H1 (cell line): ENCODE measurements around the gene TYK2. TPM values are rescaled to one million over a fixed set of nuclear protein-coding genes. Genes with fewer than 3 reads are reported as not detected.

Experiments
- CTCF ChIA-PET: fragments of 300-600 bp; sonication (Branson Sonifier 250); formaldehyde crosslinking; loops from one replicate; lab custom pipeline; 2021; ENCODE audit not compliant: partially characterized antibody; lab: Charles Lee
- POLR2A ChIA-PET: fragments of 300-600 bp; sonication (Branson Sonifier 250); formaldehyde crosslinking; loops from one replicate; lab custom pipeline; 2021; ENCODE audit warnings: inconsistent platforms; ENCODE audit not compliant: partially characterized antibody; lab: Charles Lee
- DNase-seq, 2 experiments: peaks; one replicate each; pipeline versions ENCODE4 v3.0.0 to v3.0.0-alpha.2; 2010 to 2022; ENCODE audit warnings: low spot score in 2 of 2, low read depth in 1 of 2, mixed read lengths in 1 of 2
- FAIRE-seq: peaks from 2 replicates; lab custom pipeline; 2011; peaks lifted over from hg19 to GRCh38; lab: Jason Lieb, UNC
- H2AFZ ChIP-seq: 2 replicates; pipeline ENCODE4 v1.8.1; 2012; ENCODE audit warnings: low read length, inconsistent platforms
- H2AK5ac ChIP-seq: 2 replicates; pipeline ENCODE4 v1.6.1; 2013; ENCODE audit warnings: low read depth, low read length
- H2BK120ac ChIP-seq: replicated peaks from 2 replicates; pipeline ENCODE3; 2013; ENCODE audit warnings: low read depth, low read length, inconsistent platforms
- H2BK12ac ChIP-seq: 2 replicates; pipeline ENCODE4 v1.6.1; 2013; ENCODE audit warnings: low read depth, low read length
- H2BK15ac ChIP-seq: 2 replicates; pipeline ENCODE4 v1.6.1; 2013; ENCODE audit warnings: low read length
- H2BK20ac ChIP-seq: 2 replicates; pipeline ENCODE4 v1.6.1; 2013; ENCODE audit warnings: low read length
- H2BK5ac ChIP-seq: 2 replicates; pipeline ENCODE4 v1.6.1; 2013; ENCODE audit warnings: low read depth, low read length
- H3K14ac ChIP-seq: 2 replicates; pipeline ENCODE4 v1.6.1; 2013; ENCODE audit warnings: inconsistent platforms; ENCODE audit not compliant: insufficient read length
- H3K18ac ChIP-seq: 2 replicates; pipeline ENCODE4 v1.6.1; 2013; ENCODE audit warnings: low read length; ENCODE audit errors: extremely low read depth
- H3K23ac ChIP-seq: 2 replicates; pipeline ENCODE4 v1.6.1; 2013; ENCODE audit warnings: inconsistent platforms; ENCODE audit not compliant: insufficient read length
- H3K23me2 ChIP-seq: 2 replicates; pipeline ENCODE4 v1.6.1; 2013; ENCODE audit warnings: low read depth, low read length
- H3K27ac ChIP-seq: 2 replicates; pipeline ENCODE4 v1.6.1; 2011; ENCODE audit warnings: low read depth, low read length, inconsistent platforms
- H3K27me3 ChIP-seq, 4 experiments: replicated peaks in 1 of 4; 1 replicate in 1 of 4; 2 replicates in 3 of 4; pipeline versions ENCODE4 v1.6.1 to v1.8.1; 2011 to 2013; ENCODE audit warnings: low read length in 3 of 4, mild to moderate bottlenecking in 3 of 4, inconsistent platforms in 2 of 4, mixed read lengths in 2 of 4, moderate library complexity in 1 of 4; ENCODE audit not compliant: control insufficient read depth in 3 of 4, insufficient read depth in 3 of 4; ENCODE audit errors: extremely low read depth in 1 of 4
- H3K36me3 ChIP-seq, 4 experiments: 2 replicates each; pipeline versions ENCODE4 v1.6.1 to v1.8.1; 2011 to 2013; ENCODE audit warnings: mild to moderate bottlenecking in 4 of 4, low read length in 3 of 4, moderate library complexity in 2 of 4, control low read depth in 1 of 4, inconsistent platforms in 1 of 4; ENCODE audit not compliant: insufficient read depth in 4 of 4, control insufficient read depth in 2 of 4
- H3K4ac ChIP-seq: replicated peaks from 2 replicates; pipeline ENCODE3; 2013; ENCODE audit warnings: low read length, low read depth, mixed read lengths, inconsistent platforms; ENCODE audit not compliant: insufficient read length
- H3K4me1 ChIP-seq, 4 experiments: replicated peaks in 1 of 4; 1 replicate in 1 of 4; 2 replicates in 3 of 4; pipeline versions ENCODE4 v1.6.1 to v1.8.1; 2011 to 2013; ENCODE audit warnings: low read length in 3 of 4, inconsistent platforms in 2 of 4, mixed read lengths in 1 of 4; ENCODE audit not compliant: insufficient read depth in 4 of 4, control insufficient read depth in 3 of 4
- H3K4me2 ChIP-seq, 2 experiments: 2 replicates each; pipeline versions ENCODE4 v1.6.1 to v1.8.1; 2011 to 2013; ENCODE audit warnings: low read depth in 2 of 2, low read length in 2 of 2, control low read depth in 1 of 2, inconsistent platforms in 1 of 2, mild to moderate bottlenecking in 1 of 2; ENCODE audit not compliant: insufficient read depth in 1 of 2
- H3K4me3 ChIP-seq, 4 experiments: fragments of 200-600, 300-600 bp in 1 of 4; sonication (generic), shearing (Covaris generic), sonication (Bioruptor Twin) in 1 of 4; 2 replicates each; pipeline versions ENCODE4 v1.5.1 to v1.8.1; 2011 to 2016; ENCODE audit warnings: low read length in 4 of 4, low read depth in 3 of 4, control low read depth in 2 of 4, inconsistent platforms in 2 of 4, mild to moderate bottlenecking in 2 of 4, mixed read lengths in 1 of 4, moderate library complexity in 1 of 4; ENCODE audit not compliant: insufficient read depth in 2 of 4; ENCODE audit errors: extremely low read depth in 1 of 4
- H3K56ac ChIP-seq: replicated peaks from 2 replicates; pipeline ENCODE3; 2013; ENCODE audit warnings: low read depth, mild to moderate bottlenecking, mixed read lengths, low read length, inconsistent platforms; ENCODE audit not compliant: insufficient read length
- H3K79me1 ChIP-seq: 2 replicates; pipeline ENCODE4 v1.6.1; 2013; ENCODE audit warnings: low read depth, low read length, control low read depth
- H3K79me2 ChIP-seq, 2 experiments: 2 replicates each; pipeline versions ENCODE4 v1.6.1 to v1.8.1; 2012 to 2013; ENCODE audit warnings: low read length in 2 of 2, mild to moderate bottlenecking in 2 of 2, inconsistent platforms in 1 of 2; ENCODE audit not compliant: insufficient read depth in 2 of 2, control insufficient read depth in 1 of 2
- H3K9ac ChIP-seq, 4 experiments: replicated peaks in 1 of 4; 1 replicate in 1 of 4; 2 replicates in 3 of 4; pipeline versions ENCODE4 v1.6.1 to v1.8.1; 2011 to 2013; ENCODE audit warnings: low read depth in 3 of 4, low read length in 3 of 4, control low read depth in 2 of 4, mild to moderate bottlenecking in 2 of 4, moderate library complexity in 2 of 4, inconsistent platforms in 1 of 4; ENCODE audit errors: extremely low read depth in 1 of 4
- H3K9me3 ChIP-seq, 2 experiments: 2 replicates each; pipeline versions ENCODE4 v1.6.1 to v1.8.1; 2012 to 2013; ENCODE audit warnings: mild to moderate bottlenecking in 2 of 2, moderate library complexity in 2 of 2, control low read depth in 1 of 2, inconsistent platforms in 1 of 2, low read depth in 1 of 2, low read length in 1 of 2, mixed read lengths in 1 of 2; ENCODE audit not compliant: insufficient read depth in 2 of 2
- H4K20me1 ChIP-seq, 2 experiments: replicated peaks in 1 of 2; 2 replicates each; pipeline versions ENCODE3 to v1.8.1; 2011 to 2013; ENCODE audit warnings: inconsistent platforms in 2 of 2, low read length in 2 of 2, mild to moderate bottlenecking in 1 of 2; ENCODE audit not compliant: insufficient read depth in 2 of 2, control insufficient read depth in 1 of 2
- H4K5ac ChIP-seq: 2 replicates; pipeline ENCODE4 v1.6.1; 2013; ENCODE audit warnings: low read length, low read depth, mixed read lengths, inconsistent platforms; ENCODE audit not compliant: insufficient read length
- H4K8ac ChIP-seq: 2 replicates; pipeline ENCODE4 v1.8.0; 2013; ENCODE audit warnings: mild to moderate bottlenecking, moderate library complexity, low read length, inconsistent platforms; ENCODE audit not compliant: insufficient read depth; ENCODE audit errors: extremely low read depth
- H4K91ac ChIP-seq: replicated peaks from 2 replicates; pipeline ENCODE3; 2013; ENCODE audit warnings: low read length, mixed read lengths, inconsistent platforms; ENCODE audit not compliant: insufficient read length
- CBX8 ChIP-seq: fragments of 300-800, 300-1000 bp; sonication (generic); IDR thresholded peaks from 2 replicates; pipeline ENCODE4 v1.7.1; 2016; ENCODE audit warnings: low read depth, low read length, borderline replicate concordance
- POLR2AphosphoS5 ChIP-seq: IDR thresholded peaks from 2 replicates; pipeline ENCODE4 v1.6.1; 2011; ENCODE audit warnings: low read depth, low read length
- WGBS, 2 experiments: shearing (Covaris generic) in 1 of 2; methylation state at CpG; one replicate each; pipeline versions ENCODE4 v1.1.6 to v1.1.7; 2013 to 2015; ENCODE audit warnings: low lambda C conversion rate in 2 of 2, mixed read lengths in 2 of 2, inconsistent platforms in 1 of 2, low coverage in 1 of 2, missing lambda C conversion rate in 1 of 2; ENCODE audit not compliant: insufficient replicate concordance in 2 of 2, insufficient coverage in 1 of 2, insufficient read length in 1 of 2; ENCODE audit errors: extremely low coverage in 1 of 2, missing lambda C conversion rate in 1 of 2; 5-methylcytosine and 5-hydroxymethylcytosine counted together
- polyA plus RNA-seq, 7 experiments: library from polyadenylated mRNA; depleted of rRNA in 3 of 7; stranded (reverse) in 5 of 7; unstranded in 2 of 7; fragments of >200 nt in 5 of 7; fragments of 200-250 nt in 2 of 7; gene quantifications; 1 replicate in 5 of 7; 2 replicates in 1 of 7; 4 replicates in 1 of 7; pipeline versions ENCODE4 v1.2.1 to v1.2.3, GENCODE V29; 2011 to 2013; ENCODE audit warnings: missing spikeins in 2 of 7, mixed read lengths in 2 of 7
- total RNA-seq: library from RNA; stranded (reverse); fragmentation: NEBNext Ultra II Directional; extraction: Animal tissue kit (Norgen Biotek cat#: 25700); gene quantifications from 2 replicates; pipeline ENCODE4 v1.2.1, GENCODE V29; 2021

TYK2 gene
- total and polyA plus RNA-seq, 2 of the 8 experiments (the other 6 are each of a cell fraction or from before 2014, with no cell fraction given): 32.1 to 40.8 TPM

- Histone ChIP-seq H2AFZ (no peak overlapping the region), H2AK5ac (no peak overlapping the region)
- WGBS, 2 experiments: 98% methylated on average over 37 of the region's 41 CpGs; no CpG with 5 or more reads in 1 of the 2 experiments
Measured at GRCh38 chr19:10328558-10329429, 51.6 kb downstream of the TYK2 start.

More at GRCh38 chr19:10328558-10329429, 51.6 kb downstream of the TYK2 start:
- H3K23me2 ChIP-seq: peaks cover 3% of the 10 kb centered on the region
- no peak overlapping the region for H3K23ac ChIP-seq
- peaks cover 5 to 24% of the 10 kb centered on the region in 2 experiments for H3K79me2 ChIP-seq
- no peak overlapping the region for H3K18ac ChIP-seq
- no peak overlapping the region for H3K4ac ChIP-seq
- H3K36me3 ChIP-seq: peaks cover 29 to 57% (median 47%) of the 10 kb centered on the region in 4 experiments
- H4K8ac ChIP-seq: no peak overlapping the region
- H3K79me1 ChIP-seq: peaks cover 7% of the 10 kb centered on the region
- ChIA-PET POLR2A (interaction anchor here (0.8 to 2.5 kb wide), 4 partner anchors 12 to 69 kb away, joined by 3 to 6 read pairs (median 4); no protein-coding TSS in a partner anchor), CTCF (interaction anchor here (1.4 to 1.7 kb wide), 2 partner anchors 8 to 69 kb away, joined by 5 to 6 read pairs; no protein-coding TSS in a partner anchor)
- H2BK5ac ChIP-seq: no peak overlapping the region; the same call in 1 of the 2 replicates
- H3K27ac ChIP-seq: no peak overlapping the region
- no peak overlapping the region for H2BK20ac ChIP-seq
- peaks cover 0 to 6% (median 3%) of the 10 kb centered on the region in 4 experiments; a peak in 5 of 7 replicates for H3K4me1 ChIP-seq
- H3K4me3 ChIP-seq: no peak overlapping the region
- FAIRE-seq: no peak
- no peak overlapping the region for H2BK12ac ChIP-seq
- H2BK15ac ChIP-seq: no peak overlapping the region
- H3K14ac ChIP-seq: no peak overlapping the region
- no peak overlapping the region for H3K9ac ChIP-seq
- H4K91ac ChIP-seq: no peak overlapping the region
- no peak for TF ChIP-seq CBX8
- TF ChIP-seq POLR2AphosphoS5: 0 out of 2 replicates have a peak, but pooled peaks have one; percentile 10
- TF ChIP-seq, all 59 proteins: peak for 1
- no peak overlapping the region for H3K56ac ChIP-seq
- no peaks in the 10 kb centered on the region for H3K27me3 ChIP-seq
- DNase-seq: no peak
- no peaks in the 10 kb centered on the region for H3K9me3 ChIP-seq
- no peak overlapping the region for H4K5ac ChIP-seq
- H2BK120ac ChIP-seq: no peak overlapping the region
- peaks cover 9 to 19% of the 10 kb centered on the region in 2 experiments for H4K20me1 ChIP-seq
- no peak overlapping the region for H3K4me2 ChIP-seq
